ENCODE results near the gene IGF2BP2. TPM values are rescaled to one million over a fixed set of nuclear protein-coding genes. Genes with fewer than 3 reads are reported as not detected.

The IGF2BP2 gene
- total RNA-seq, 4 donors from 2014 or later, result 5.4 to 7.9 (median 6.2) TPM

- Histone ChIP-seq H3K4me1 (no peaks in the 10 kb centered on the region), H3K9me3 (peaks cover 0 to 15% (median 4%) of the 10 kb centered on the region in 4 donors), H3K36me3 (no peaks in the 10 kb centered on the region), H3K27ac (replicated peaks in 1 of 4) (no peak overlapping the region), H3K27me3 (peaks cover 0 to 8% (median 0%) of the 10 kb centered on the region in 4 donors), H3K4me3 (no peak overlapping the region)
- TF ChIP-seq POLR2A (IDR thresholded peaks at IDR 0.05; ENCODE audit: low read depth) (no peak), CTCF (IDR thresholded peaks at IDR 0.05) (no peak), POLR2AphosphoS5 (IDR thresholded peaks at IDR 0.05) (no peak), EP300 (IDR thresholded peaks at IDR 0.05) (no peak)
- no peak for DNase-seq (ENCODE audit: extremely low spot score)
- intact Hi-C loops (cut with DNase I), result no loop called here
- 89% methylated on average over 5 of the region's 5 CpGs for WGBS
These were observed 71.5 kb downstream of the IGF2BP2 start for GRCh38 chr3:185753354-185753753.

GRCh38 chr3:185750702-185751101 is 74.1 kb downstream of the IGF2BP2 start:
- no peaks in the 10 kb centered on the region for H3K36me3 ChIP-seq
- H3K4me1 ChIP-seq, result no peaks in the 10 kb centered on the region
- intact Hi-C loops (cut with DNase I), result no loop called here
- H3K4me3 ChIP-seq, result no peak overlapping the region
- no peak overlapping the region for H3K27ac ChIP-seq (replicated peaks in 1 of 4)
- TF ChIP-seq POLR2A (IDR thresholded peaks at IDR 0.05; ENCODE audit: low read depth), result no peak
- no peak for TF ChIP-seq POLR2AphosphoS5 (IDR thresholded peaks at IDR 0.05)
- TF ChIP-seq CTCF (IDR thresholded peaks at IDR 0.05), result no peak
- TF ChIP-seq EP300 (IDR thresholded peaks at IDR 0.05), result no peak
- DNase-seq (ENCODE audit: extremely low spot score), result no peak
- no peaks in the 10 kb centered on the region for H3K27me3 ChIP-seq
- H3K9me3 ChIP-seq, result peaks cover 0 to 11% (median 4%) of the 10 kb centered on the region in 4 donors
- 71% methylated on average over 5 of the region's 5 CpGs for WGBS

GRCh38 chr3:185750015-185750414 is 74.8 kb downstream of the IGF2BP2 start:
- Histone ChIP-seq H3K4me3 (no peak overlapping the region), H3K27ac (replicated peaks in 1 of 4) (no peak overlapping the region), H3K9me3 (peaks cover 0 to 4% (median 1%) of the 10 kb centered on the region in 4 donors), H3K27me3 (no peaks in the 10 kb centered on the region), H3K4me1 (no peaks in the 10 kb centered on the region), H3K36me3 (no peaks in the 10 kb centered on the region)
- intact Hi-C loops (cut with DNase I), result no loop called here
- 90% methylated on average over 1 of the region's 1 CpG for WGBS
- TF ChIP-seq POLR2A (IDR thresholded peaks at IDR 0.05; ENCODE audit: low read depth) (no peak), POLR2AphosphoS5 (IDR thresholded peaks at IDR 0.05) (no peak), CTCF (IDR thresholded peaks at IDR 0.05) (no peak), EP300 (IDR thresholded peaks at IDR 0.05) (no peak)
- DNase-seq (ENCODE audit: extremely low spot score), result no peak

- Histone ChIP-seq H3K36me3 (no peaks in the 10 kb centered on the region), H3K27me3 (peaks cover 0 to 7% (median 0%) of the 10 kb centered on the region in 4 donors), H3K4me1 (no peaks in the 10 kb centered on the region), H3K4me3 (no peak overlapping the region), H3K9me3 (no peaks in the 10 kb centered on the region), H3K27ac (replicated peaks in 1 of 4) (no peak overlapping the region)
- intact Hi-C loops (cut with DNase I), result no loop called here
- WGBS, result 74% methylated on average over 5 of the region's 5 CpGs
- no peak for TF ChIP-seq POLR2AphosphoS5 (IDR thresholded peaks at IDR 0.05)
- TF ChIP-seq EP300 (IDR thresholded peaks at IDR 0.05), result no peak
- TF ChIP-seq POLR2A (IDR thresholded peaks at IDR 0.05; ENCODE audit: low read depth), result no peak
- TF ChIP-seq CTCF (IDR thresholded peaks at IDR 0.05), result no peak
- DNase-seq (ENCODE audit: extremely low spot score), result no peak
These were observed 78.4 kb downstream of the IGF2BP2 start for GRCh38 chr3:185746470-185746869.
